MV-4-11 (cell line): ENCODE results near the gene ARHGAP33.

Experiments
- DNase-seq: peaks from one replicate; lab custom pipeline; 2025; lab: John Stamatoyannopoulos, UW

The ARHGAP33 gene, protein sequence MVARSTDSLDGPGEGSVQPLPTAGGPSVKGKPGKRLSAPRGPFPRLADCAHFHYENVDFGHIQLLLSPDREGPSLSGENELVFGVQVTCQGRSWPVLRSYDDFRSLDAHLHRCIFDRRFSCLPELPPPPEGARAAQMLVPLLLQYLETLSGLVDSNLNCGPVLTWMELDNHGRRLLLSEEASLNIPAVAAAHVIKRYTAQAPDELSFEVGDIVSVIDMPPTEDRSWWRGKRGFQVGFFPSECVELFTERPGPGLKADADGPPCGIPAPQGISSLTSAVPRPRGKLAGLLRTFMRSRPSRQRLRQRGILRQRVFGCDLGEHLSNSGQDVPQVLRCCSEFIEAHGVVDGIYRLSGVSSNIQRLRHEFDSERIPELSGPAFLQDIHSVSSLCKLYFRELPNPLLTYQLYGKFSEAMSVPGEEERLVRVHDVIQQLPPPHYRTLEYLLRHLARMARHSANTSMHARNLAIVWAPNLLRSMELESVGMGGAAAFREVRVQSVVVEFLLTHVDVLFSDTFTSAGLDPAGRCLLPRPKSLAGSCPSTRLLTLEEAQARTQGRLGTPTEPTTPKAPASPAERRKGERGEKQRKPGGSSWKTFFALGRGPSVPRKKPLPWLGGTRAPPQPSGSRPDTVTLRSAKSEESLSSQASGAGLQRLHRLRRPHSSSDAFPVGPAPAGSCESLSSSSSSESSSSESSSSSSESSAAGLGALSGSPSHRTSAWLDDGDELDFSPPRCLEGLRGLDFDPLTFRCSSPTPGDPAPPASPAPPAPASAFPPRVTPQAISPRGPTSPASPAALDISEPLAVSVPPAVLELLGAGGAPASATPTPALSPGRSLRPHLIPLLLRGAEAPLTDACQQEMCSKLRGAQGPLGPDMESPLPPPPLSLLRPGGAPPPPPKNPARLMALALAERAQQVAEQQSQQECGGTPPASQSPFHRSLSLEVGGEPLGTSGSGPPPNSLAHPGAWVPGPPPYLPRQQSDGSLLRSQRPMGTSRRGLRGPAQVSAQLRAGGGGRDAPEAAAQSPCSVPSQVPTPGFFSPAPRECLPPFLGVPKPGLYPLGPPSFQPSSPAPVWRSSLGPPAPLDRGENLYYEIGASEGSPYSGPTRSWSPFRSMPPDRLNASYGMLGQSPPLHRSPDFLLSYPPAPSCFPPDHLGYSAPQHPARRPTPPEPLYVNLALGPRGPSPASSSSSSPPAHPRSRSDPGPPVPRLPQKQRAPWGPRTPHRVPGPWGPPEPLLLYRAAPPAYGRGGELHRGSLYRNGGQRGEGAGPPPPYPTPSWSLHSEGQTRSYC

DNA sequence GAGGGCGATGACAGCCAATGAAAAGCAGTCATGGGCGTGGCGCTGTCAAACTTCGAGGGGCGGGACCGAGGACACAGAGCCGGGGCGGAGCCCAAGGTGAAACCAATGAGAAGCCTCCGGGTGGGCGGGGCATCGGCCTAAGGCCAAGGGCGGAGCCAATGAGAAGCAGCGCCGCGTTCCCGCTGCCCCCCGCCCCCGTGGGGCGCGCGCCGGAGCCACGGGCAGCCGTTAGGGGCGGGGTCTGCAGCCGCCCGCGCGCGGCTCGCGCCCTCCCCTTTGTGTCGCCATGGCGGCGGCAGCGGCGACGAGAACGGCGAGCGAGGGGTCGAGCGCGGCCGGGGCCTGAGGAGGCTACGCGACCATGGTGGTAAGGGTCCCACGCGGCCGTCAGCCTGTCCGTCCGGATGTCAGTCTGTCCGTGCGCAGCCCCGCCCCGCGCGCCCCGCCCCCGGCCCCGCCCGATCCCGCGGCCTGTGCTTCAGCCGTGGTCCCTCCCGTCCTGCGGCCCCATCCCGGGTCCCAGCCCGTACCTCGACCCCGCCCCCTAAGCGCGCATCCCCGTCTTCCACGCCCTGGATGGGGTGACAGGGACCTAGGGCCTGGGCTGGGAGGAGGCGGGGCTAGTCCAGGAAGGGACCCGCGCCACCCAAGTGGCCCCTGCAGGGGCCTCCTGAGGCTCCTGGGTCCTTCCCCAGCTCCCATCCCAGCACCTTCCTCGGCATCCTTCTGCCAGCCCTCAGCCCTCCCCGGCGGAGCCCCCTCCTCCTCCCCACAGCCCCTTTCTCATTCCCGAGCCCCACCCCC, at the start of gene ARHGAP33:
TSS of gene ARHGAP33 (plus strand) at position 267 of the 804 bp plus-strand sequence. CDS start at position 362, 95 bp downstream.
- peak; percentile 98 for DNase-seq

DNA sequence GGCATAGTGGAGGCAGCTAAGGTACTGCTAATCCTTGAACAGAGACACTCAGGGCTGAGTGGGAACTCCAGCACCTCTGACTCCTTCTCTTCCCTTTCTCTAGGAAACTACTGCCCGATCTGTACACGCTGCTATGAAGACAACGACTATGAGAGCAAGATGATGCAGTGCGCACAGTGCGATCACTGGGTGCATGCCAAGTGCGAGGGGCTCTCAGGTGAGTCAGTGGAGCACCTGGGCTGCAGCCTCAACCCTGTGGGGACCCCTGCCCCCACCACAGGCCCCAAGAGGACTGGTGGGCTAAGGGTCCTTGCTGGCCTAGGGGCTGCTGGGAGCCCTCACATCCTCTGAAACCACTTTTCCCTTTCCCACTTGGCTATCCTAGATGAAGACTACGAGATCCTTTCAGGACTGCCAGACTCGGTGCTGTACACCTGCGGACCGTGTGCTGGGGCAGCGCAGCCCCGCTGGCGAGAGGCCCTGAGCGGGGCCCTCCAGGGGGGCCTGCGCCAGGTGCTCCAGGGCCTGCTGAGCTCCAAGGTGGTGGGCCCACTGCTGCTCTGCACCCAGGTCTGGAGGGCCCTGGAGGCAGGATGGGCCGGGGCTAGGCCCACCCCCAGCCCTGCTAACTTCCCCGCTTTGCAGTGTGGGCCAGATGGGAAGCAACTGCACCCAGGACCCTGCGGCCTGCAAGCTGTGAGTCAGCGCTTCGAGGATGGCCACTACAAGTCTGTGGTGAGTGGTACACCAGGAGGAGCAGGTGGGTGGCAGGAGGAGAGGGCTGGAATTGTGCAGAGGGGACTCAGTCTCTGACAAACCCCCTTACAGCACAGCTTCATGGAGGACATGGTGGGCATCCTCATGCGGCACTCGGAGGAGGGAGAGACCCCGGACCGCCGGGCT, 48.1 kb upstream of the ARHGAP33 start:
- no peak for DNase-seq

DNA sequence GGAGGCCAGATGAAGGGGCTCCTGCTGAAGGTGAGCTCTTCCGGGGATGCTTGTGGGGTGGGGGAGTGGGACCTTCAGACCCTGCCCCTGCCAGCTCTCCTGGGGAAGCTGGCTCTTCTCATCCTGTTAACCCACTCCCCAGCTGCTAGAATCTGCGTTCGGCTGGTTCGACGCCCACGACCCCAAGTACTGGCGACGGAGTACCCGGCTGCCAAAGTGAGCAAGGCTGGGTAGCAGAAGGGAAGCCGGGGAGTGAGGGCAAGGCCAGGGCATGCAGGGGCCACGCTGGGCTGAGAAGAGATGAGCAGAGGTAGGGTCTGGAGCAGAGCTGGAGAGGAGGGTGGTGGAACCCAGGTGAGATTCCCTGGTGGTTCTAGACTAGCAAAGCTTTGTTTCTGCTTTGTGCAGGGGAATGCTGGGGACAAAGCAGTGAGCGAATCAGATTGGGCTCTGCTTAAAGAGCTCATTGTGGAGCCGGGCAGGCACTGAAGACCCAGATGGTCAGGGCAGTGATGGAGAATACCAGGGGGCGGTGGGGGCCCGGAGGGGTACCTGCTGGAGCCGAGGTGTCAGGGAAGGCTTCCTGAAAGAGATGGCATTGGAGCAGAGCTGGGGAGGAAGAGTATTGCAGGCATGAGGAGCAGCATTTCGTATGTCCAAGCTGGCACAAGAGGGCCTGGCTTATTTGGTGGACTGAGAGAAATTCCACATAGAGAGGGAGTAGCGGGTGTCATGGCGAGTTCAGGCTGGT, 47.2 kb upstream of the ARHGAP33 start:
- DNase-seq: no peak

DNA sequence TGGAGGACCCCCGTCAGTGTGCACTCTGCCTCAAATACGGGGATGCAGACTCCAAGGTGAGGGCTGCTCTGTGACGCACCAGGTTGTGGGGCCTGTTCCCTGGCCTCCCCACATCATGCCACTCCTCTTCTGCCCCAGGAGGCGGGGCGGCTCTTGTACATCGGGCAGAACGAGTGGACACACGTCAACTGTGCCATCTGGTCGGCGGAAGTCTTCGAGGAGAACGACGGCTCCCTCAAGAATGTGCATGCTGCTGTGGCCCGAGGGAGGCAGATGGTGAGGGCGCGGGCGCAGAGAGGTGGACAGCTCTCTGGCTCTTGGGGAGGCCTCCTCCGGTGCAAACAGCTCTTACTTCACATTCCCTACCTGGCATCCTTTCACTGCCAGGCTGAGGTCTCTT, 46.3 kb upstream of the ARHGAP33 start:
- no peak for DNase-seq

DNA sequence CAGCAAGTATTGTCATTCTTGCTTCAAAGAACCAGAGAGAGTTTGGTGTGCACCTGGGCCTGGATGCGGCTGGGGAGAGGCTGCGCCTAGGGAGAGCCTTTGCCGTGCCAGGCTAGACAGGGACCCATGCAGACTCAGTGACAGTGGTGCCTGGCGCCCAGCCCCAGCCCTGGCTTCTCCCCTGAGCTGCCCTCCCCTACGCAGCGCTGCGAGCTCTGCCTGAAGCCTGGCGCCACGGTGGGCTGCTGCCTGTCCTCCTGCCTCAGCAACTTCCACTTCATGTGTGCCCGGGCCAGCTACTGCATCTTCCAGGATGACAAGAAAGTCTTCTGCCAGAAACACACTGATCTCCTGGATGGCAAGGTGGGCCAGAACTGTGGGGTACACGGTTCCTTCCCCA, 45.6 kb upstream of the ARHGAP33 start:
- DNase-seq: no peak

DNA sequence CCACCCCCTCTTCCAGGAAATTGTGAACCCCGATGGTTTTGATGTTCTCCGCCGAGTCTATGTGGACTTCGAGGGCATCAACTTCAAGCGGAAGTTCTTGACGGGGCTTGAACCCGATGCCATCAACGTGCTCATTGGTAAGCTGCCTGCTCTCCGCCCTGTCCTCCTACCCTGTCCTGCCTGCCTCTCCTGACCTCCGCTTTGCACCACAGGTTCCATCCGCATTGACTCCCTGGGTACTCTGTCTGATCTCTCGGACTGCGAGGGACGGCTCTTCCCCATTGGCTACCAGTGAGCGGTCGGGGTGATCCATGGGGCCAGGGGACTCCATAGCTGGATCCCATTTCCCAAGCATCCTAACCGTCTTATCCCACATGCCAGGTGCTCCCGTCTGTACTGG, 45.0 kb upstream of the ARHGAP33 start:
- no peak for DNase-seq

DNA sequence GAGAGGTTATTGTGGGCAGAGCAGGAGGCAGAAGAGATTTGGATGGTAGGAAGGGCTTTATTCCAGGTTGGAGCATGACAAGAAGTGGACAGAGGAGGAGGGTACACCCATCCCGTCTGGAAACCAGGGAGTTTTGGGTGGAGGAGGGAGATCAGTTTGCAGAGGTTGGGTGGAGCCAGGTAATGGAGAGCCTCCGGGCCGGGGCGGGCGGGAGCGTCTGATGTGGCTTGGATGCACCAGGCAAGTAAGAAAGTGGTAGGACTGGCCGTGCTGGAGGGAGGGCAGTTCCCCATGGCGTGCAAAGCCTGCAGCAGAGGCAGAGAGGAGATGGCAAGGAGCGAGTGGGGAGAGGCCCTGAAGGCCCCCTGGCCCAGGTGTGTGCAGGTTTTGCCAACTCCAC, 44.0 kb upstream of the ARHGAP33 start:
- DNase-seq: no peak

DNA sequence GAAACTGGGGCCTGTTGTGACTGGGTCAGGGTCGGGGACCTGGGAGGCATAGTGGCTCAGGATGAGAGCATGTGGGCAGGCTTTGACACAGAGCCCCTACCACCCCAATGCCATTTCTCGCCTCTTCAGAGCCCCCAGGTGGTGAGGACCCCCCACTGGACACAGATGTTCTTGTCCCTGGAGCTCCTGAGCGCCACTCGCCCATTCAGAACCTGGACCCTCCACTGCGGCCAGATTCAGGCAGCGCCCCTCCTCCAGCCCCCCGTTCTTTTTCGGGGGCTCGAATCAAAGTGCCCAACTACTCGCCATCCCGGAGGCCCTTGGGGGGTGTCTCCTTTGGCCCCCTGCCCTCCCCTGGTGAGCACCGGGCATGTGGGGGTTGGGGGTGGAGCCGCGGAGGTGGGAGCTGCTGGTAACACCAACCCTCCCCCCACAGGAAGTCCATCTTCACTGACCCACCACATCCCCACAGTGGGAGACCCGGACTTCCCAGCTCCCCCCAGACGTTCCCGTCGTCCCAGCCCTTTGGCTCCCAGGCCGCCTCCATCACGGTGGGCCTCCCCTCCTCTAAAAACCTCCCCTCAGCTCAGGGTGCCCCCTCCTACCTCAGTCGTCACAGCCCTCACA, 43.5 kb upstream of the ARHGAP33 start:
- no peak for DNase-seq

DNA sequence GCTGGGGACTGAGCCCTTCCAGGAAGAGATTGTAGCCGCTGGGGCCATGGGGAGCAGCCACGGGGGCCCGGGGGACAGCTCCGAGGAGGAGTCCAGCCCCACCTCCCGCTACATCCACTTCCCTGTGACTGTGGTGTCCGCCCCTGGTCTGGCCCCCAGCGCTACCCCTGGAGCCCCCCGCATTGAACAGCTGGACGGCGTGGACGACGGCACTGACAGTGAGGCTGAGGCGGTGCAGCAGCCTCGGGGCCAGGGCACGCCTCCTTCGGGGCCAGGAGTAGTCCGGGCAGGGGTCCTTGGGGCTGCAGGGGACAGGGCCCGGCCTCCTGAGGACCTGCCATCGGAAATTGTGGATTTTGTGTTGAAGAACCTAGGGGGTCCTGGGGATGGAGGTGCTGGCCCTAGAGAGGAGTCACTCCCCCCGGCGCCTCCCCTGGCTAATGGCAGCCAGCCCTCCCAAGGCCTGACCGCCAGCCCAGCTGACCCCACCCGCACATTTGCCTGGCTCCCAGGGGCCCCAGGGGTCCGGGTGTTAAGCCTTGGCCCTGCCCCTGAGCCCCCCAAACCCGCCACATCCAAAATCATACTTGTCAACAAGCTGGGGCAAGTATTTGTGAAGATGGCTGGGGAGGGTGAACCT, 42.7 kb upstream of the ARHGAP33 start:
- no peak for DNase-seq

DNA sequence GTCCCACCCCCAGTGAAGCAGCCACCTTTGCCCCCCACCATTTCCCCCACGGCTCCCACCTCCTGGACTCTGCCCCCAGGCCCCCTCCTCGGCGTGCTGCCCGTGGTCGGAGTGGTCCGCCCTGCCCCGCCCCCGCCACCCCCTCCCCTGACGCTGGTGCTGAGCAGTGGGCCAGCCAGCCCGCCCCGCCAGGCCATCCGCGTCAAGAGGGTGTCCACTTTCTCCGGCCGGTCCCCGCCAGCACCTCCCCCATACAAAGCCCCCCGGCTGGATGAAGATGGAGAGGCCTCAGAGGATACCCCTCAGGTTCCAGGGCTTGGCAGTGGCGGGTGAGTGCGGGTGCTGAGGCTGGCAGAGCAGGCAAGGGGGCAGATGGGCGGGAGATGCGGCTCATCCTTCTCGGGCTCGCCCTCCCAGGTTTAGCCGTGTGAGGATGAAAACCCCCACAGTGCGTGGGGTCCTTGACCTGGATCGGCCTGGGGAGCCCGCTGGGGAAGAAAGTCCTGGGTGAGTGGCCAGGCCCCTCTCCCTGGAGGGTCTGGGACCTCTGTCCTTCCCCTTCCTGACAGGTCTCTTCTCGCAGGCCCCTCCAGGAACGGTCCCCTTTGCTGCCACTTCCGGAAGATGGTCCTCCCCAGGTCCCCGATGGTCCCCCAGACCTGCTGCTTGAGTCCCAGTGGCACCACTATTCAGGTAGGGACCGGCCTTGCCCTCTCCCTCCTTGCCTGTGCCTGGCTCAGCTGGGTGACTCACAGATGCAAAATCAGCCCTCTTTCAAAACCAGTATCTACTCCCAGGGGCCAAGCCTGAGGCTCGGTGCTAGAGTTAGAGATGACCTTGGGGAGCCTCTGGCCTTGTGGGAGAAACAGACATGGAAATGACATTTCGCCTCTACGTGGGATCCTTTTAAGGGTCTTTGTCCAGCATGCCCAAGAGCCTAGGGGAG, 41.9 kb upstream of the ARHGAP33 start:
- no peak for DNase-seq

DNA sequence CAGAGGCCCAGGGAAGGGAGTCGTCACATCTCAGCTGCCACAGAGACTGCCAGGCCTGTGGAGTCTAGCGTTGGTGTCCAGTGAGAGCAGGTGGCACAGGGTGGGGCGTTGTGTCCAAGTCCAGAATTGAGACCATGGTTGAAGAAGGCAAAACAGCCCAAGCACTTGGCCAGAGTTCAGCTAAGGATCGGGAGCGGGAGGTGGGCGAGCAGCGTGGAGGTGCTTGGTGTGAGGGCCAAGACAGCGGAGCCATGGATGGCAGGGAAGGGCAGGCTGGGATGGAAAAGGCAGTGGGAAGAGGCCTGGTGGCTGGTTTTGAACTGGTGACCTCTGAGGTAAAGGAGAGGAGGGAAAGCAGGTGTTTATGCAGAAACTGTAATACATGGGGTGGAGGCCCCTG, 41.1 kb upstream of the ARHGAP33 start:
- DNase-seq: no peak

DNA sequence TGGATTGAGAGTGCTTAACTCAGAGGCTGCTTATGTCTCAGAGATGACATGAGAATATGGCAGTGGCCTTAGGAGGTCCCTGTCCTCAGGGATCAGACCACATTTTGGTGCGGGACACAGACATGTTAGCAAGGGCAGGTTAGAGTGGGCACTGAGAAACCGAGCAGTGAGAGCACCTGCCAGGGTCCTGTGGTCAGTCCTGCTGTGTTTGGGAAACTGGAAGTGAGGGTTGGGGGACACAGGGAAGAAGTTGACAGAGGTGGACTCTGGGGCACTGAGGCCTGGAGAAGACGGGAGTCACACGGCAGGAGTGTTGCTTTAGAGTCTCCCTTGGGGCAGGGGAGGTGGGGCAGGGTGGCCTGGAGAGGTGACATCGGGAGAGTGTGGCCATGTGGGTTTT, 40.5 kb upstream of the ARHGAP33 start:
- DNase-seq: no peak

DNA sequence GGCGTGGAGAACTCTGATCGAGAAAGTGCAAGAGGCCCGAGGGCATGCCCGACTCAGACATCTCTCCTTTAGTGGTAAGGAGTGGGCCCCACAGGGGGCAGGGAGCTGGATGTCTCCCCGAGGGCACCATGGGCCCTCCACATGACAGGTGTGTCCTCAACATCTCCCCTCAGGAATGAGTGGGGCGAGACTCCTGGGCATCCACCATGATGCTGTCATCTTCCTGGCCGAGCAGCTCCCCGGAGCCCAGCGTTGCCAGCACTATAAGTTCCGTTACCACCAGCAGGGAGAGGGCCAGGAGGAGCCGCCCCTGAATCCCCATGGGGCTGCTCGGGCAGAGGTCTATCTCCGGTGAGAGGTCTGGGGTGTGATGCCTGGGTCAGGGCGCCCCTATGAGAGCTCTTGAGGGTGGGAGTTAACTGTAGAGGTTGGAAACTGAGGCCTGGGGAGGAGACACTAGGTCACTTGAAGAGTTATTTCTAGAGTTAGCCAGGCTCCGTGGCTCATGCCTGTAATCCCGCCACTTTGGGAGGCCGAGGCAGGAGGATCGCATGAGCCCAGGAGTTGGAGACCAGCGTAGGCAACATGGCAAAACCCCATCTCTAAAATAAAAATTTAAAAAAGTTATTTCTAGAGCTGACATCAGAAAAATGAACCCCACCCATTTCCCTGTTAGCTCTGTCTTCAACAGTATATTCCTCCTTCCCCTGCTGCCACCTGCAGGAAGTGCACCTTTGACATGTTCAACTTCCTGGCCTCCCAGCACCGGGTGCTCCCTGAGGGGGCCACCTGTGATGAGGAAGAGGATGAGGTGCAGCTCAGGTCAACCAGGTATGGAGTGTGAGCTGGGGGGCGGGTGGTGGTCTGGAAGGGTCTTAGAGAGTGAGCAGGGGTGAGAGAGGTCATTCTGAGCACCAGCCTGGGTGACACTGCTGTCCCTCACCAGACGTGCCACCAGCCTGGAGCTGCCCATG, 38.2 kb upstream of the ARHGAP33 start:
- DNase-seq: no peak

DNA sequence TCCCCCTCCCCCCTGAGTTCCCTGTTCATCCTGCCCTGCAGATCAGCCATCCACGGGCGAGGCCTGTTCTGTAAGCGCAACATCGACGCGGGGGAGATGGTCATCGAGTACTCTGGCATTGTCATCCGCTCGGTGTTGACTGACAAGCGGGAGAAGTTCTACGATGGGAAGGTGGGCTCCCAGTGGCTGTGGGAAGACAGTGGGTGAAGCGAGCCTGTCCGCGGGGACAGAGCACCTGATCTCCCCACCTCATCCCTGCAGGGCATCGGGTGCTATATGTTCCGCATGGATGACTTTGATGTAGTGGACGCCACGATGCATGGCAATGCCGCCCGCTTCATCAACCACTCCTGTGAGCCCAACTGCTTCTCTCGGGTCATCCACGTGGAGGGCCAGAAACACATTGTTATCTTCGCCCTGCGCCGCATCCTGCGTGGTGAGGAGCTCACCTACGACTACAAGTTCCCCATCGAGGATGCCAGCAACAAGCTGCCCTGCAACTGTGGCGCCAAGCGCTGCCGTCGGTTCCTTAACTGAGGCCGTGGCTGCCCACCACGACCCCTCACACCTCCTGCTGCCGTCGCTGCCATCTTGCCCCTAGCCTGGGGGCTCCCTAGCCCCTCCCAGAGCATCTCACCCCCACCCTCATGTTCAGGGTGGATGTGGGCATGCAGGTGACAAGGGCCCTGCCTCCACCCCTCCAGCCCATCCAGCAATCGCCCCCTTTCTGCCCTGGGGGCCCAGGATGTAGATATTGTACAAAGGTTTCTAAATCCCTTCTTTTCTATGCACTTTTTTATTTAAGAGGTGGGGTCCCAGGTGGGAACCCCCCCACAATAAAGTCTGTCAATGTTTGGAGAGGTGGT, 37.1 kb upstream of the ARHGAP33 start:
- no peak for DNase-seq

DNA sequence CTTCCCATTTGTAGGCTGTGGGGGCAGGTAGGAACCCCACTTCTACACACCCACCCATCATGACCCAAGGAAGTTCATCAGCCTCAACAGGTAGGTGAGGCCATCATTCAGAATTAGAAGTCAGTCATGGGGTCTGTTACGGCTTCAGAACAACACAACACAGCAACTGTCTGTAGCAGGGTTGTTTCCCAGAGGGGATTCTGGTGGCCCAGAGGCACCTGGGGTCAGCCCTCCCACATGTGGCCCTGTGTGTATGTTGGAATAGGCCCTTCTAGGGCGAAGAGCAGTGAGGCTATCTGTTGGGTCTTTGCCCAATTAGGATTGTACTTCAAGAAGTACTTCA, 36.5 kb upstream of the ARHGAP33 start:
- no peak for DNase-seq
